Stimulated activated CD4-positive, alpha-beta T cell treated with anti-CD3 and anti-CD28 coated beads, Interleukin-4, amount 100 ng/mL, for 1 hour (primary cell): ENCODE measurements around the gene BMPR1A.

ENCODE experiments used
- DNase-seq: peaks from one replicate; pipeline ENCODE4 v3.0.0-alpha.2; 2020

BMPR1A gene

DNA sequence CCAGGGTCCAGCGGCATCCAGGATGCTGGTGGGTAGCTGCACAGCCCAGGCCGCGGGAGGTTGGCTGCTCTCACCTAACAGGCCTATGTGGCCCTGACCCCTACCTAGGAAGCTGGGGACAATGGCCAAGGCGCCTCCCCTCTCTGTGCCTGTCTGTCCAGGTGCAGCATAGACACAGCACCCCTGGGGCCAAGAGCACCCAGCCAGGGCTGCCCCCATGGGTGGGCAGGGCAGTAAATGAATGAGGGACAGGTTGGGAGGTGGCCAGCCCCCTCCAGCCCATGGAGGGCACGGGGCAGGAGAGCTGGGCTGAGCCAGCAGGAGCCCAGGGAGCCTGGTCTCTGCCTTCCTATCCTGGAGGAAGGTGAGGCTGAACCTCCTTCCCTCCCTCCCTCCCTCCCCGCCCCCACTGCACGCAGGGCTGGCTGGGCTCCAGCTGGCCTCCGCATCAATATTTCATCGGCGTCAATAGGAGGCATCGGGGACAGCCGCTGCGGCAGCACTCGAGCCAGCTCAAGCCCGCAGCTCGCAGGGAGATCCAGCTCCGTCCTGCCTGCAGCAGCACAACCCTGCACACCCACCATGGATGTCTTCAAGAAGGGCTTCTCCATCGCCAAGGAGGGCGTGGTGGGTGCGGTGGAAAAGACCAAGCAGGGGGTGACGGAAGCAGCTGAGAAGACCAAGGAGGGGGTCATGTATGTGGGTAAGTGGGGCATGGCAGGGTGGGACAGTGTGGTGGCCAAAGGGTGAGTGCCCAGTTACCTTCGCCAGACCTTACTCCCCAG lies 201.9 kb downstream of the BMPR1A start, which contains the start of gene SNCG:
Gene SNCG, plus strand, starts transcription at position 484 of the 785 bp plus-strand sequence. Its CDS starts 99 bp downstream, at position 583.
- DNase-seq, result no peak

DNA sequence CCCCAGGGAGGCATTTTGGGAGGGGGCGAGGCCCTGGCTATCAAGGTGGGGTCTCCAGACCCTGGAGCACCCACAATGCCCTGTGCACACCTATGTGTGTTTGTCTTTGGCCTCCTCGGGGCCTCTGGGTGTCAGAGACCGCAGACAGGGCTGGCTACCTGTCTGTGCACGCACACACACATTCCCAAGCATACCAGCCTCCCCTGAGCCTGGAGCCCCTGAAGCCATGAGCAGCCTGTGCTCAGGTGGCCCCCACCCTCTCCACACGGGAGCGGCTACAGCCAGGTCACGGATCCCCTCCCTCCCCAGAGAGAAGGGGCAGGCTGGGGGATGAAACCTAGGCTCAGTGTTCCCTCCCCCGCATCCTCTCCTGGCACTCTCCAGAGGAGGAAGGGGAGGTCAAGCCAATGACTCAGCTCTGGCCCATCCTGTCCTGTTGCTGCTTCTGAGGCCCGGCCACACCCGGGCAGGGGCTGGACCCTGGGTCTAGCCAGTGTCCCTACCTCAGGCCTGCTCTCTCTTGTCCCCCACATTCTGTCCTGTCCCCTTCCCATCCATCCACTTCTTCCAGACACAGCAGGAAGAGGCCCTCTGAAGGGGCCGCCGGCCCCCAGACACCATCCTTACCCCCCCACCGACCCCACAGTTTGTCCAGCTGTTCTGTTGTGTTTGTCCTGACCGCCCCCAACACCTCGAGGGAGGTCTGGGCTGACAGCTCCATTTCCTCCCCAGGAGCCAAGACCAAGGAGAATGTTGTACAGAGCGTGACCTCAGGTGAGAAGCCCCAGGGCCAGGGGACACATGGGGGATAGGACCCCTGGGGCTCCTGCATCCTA lies 202.7 kb downstream of the BMPR1A start:
- no peak for DNase-seq

DNA sequence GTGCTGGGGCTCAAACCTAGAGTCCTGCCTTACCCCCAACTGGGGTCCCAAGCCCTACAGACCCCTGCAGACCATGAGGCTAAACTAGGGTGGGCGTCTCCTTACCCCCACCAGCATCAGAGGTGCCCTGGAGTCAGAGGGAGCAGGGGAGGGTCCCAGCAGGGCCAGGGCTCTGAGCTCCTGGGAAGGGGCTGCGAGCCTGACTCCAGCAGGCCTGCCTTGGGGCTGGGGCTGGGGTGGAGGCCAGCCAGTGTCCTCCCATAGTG lies 203.3 kb downstream of the BMPR1A start:
- DNase-seq, result no peak

DNA sequence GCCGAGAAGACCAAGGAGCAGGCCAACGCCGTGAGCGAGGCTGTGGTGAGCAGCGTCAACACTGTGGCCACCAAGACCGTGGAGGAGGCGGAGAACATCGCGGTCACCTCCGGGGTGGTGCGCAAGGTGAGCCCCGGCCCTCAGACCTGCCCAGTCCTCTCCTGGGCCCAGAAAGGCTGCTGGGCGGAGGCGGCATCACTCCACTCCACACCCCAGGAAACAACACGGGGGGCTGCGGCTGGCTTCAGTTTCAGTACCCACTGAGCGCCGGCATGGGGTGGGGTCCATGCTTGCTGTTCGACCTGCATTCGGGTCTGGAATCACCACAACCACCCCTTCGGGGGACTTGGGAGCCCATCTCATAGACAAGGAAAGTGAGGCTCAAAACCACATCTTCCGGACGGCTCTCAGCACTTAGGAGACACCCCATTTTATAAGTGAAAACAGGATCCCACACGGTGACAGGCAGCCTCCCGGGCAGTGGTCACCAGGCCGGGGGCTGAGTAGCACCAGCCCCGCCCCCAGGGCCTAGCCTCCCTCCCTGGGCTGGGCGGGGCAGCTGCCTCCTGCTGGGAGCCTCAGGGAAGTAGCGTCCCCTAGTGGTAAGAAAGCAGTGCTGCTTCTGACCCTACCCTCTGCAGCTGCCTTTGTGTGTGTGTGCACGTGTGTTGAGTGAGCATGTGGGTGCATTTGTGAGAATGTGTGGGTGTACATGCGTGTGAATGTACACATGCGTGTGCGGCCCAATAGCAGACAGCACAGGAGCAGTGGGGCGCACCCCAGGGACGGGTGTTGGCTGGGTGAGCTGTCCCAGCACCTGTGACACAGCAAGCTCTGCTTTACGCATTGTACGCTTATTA lies 203.8 kb downstream of the BMPR1A start:
- DNase-seq, result no peak

DNA sequence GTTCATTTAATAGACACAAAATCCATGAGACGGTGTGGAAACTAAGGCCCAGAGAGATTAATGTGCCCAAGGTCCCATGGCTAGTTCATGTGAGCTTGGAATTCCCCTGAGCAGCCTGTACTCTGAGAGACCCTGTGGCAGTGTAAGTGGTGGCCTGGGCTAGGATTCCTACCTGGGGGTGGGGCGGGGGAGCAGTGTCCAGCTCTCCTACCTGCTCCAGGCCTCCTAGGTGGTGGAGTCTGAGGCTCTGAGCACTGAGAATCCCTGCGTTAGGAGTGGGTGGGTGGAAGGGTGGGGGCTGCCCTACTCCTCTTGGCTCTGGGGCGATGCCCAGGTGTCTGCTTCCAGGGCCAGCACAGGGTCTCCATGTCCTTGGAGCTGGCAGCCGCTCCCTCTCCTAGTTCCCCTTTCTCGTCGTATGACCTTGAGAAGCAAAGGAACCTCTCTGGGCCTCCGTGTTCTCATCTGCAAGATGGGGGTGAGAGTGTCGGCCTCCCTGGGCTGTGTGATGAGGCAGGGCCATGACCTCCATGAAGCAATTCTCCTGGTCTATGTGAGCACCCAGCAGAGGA lies 204.5 kb downstream of the BMPR1A start:
- DNase-seq, result no peak

DNA sequence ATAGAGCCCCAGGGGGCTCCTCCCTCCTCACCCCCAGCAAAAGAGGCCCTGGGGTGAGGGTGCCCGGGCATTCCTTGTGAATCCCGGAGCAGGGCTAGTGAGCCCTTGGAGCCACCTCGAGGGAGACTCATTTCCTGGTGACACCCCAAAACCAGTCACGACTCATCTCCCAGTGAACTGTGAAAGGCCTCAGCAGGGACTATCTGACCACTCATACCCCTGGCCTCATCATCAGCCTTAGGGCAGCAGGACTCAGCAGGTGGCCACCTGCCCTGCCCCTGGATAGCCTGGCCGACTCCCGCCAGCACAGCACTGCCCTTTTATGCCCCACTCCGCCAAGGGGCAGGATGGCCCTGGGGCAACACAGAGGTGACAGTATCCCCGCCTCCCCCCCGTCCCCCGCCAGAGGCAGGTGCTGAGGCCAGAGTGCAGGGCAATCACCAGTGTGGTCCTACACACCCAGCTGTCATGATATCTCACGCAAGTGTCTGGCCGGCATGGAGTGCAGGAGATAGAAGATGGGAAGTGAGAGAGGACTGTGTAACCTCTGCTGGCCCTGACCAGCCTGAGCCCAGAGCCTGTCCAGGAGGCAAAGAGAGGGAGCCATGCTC lies 205.2 kb downstream of the BMPR1A start:
- no peak for DNase-seq

DNA sequence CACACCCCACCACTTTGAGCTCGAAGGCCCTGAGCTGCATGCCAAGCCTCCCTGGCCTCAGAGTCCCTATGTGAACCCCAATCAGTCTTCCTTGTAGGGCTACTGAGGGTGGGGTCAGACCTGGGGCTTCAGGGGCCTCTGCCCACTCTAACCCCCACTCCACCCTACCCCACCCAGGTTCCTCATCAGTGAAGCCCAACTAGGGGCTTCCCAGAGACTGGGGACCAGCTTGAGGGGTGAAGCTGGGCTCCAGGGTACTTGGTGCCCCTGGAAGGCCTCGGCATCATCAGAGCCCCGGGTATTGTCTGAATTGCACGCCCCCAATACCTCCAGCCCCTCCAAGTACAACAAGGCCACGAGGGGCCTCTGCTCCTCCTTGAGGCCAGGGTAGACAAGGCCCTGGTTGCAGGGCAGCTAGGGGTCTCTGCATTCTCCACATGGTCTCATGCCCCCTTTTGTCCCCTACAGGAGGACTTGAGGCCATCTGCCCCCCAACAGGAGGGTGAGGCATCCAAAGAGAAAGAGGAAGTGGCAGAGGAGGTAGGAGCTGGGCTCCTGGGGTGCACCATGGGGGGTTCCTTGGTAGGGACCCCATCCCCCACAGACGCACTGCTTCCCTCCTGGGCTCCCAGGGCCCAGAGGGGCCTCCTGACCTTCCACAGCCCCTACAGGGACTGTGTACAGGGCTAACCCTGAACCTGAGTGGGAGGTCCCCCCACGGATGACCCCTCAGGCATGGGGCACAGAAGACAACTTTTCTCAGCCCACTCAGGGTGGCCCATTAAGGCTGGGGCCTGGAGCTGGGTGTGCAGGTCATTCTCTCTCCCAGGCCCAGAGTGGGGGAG lies 205.9 kb downstream of the BMPR1A start:
- no peak for DNase-seq

DNA sequence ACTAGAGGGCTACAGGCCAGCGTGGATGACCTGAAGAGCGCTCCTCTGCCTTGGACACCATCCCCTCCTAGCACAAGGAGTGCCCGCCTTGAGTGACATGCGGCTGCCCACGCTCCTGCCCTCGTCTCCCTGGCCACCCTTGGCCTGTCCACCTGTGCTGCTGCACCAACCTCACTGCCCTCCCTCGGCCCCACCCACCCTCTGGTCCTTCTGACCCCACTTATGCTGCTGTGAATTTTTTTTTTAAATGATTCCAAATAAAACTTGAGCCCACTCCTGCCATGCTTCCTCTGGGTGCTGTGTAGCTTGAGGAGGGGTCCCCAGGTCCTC lies 206.5 kb downstream of the BMPR1A start:
- DNase-seq, result no peak

DNA sequence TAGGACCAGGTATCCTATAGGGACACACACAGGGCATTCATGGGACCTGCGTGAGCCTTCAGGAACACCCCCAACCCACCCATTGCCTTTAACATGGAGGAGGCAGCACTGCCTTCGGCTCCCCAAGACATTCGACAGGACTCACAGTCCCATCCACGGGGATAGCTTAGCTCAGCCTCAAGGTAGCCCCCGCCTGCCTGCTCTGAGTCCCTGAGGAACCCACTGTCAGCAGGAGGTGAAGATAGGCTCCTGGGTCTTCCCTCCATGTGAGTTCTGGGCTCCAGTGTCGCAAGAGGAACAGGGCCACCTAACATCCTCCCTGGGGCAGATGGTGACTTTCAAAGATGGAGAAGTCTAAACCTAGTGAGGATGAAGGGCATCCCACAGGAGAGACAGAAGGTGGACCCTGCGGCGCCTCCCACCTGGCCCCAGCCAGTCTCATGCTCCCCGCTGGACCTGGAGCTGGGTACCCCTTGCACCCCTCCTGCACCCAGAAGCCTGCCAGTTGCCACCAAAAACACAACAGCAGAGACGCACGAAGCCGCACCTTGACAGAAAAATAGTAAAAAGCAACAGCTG lies 207.0 kb downstream of the BMPR1A start:
- no peak for DNase-seq

DNA sequence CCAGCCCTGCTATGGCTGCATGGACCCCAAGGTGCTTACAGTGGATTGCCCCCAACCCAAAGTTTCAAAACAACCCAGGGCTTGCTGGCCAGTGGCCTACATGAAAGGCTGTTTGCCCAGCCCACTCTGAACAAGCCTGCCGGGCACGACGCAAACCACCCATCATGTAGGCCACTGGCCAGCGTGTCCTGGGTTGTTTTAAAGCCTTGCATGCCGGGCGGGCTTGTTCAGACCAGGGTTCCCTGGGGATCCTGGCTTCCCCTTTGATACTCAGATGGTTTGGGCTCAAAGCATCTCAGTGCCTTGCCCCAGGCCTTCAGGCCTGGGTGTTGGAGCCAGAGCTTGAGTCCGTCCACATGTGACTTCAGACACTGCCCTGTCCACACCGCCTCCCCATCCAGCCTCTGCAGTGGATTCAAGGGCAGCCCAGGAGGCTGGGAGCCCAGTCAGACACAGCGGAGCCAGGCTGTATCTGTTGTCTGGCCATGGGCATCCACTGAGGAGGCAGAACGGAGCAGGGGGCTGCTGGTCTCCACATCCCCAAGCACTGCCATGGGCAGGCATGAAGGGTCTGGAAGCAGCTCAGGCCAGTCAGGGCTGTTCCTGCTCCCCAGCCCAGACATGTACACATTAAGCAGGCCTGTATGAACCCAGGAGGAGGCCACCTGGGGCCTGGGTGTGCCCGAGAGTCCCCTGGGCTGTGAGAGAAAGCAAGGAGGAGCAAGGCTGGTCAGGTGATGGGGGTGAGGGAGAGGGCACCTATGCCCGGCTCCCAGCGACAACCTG lies 207.8 kb downstream of the BMPR1A start:
- no peak for DNase-seq

DNA sequence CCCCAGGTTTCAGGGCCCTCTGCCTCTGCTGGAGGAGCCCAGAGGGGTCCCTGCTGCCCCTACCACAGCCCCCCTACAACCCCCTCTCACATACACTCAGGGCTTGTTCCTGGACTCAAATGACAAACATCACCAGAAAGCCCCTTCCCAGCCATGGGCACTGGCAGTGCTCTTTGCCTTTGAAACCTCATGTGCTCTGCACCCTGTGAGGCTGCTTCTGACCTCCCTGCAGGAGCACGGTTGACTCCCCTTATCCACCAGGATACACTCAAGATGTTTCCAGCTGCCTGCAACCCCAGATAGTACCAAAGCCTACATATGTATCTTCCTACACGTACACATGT lies 208.4 kb downstream of the BMPR1A start:
- no peak for DNase-seq

DNA sequence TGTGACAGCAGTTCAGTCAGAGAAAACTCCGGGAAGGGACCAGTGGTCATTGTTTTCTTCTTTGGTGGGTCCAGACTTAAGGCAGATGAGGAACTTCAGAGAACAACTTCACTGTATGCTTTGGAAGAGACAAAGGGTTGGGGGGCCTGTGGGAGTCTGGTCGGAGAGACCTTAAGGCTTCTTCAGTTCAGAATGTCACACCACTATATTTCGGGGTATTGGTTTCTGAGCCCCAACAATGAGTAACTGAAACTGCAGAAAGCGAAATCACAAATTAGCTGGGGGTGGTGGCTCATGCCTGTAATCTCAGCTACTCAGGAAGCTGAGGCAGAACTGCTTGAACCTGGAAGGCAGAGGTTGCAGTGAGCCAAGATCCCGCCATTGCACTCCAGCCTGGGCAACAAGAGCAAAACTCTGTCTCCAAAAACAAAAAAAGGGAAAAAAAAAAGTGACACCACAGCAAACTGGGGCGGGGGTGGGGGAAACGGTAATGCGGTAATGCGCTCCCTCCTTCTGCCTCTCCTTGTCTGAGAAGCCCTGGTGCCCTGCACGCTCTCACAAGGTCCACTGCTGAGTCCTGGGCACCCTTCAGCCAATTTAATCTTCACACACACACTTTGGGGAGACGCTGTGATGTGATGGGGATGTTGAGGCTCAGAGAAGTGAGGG lies 209.7 kb downstream of the BMPR1A start:
- no peak for DNase-seq

DNA sequence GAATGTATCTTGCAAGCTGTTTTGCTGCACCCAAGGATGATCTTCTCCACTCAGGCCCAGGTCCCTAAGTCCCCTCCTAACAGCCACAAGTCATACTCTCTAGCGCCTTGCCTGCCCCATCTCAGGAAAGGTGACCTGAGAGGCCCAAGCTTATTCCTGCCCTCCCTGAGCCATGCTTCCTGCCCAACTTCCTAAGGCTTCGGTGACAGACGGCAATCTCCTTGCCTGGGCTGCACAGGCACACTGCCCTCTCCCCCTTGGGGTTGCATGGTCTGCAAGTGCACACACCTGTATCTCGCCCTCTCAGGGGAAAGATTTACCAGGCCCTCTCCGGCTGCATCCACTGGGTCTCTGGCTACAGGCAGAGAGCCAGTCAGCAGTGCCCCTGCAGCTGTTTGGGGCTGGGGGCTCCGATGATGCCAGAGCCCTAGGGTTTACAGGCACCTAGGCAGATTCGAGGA lies 211.1 kb downstream of the BMPR1A start:
- DNase-seq, result no peak

DNA sequence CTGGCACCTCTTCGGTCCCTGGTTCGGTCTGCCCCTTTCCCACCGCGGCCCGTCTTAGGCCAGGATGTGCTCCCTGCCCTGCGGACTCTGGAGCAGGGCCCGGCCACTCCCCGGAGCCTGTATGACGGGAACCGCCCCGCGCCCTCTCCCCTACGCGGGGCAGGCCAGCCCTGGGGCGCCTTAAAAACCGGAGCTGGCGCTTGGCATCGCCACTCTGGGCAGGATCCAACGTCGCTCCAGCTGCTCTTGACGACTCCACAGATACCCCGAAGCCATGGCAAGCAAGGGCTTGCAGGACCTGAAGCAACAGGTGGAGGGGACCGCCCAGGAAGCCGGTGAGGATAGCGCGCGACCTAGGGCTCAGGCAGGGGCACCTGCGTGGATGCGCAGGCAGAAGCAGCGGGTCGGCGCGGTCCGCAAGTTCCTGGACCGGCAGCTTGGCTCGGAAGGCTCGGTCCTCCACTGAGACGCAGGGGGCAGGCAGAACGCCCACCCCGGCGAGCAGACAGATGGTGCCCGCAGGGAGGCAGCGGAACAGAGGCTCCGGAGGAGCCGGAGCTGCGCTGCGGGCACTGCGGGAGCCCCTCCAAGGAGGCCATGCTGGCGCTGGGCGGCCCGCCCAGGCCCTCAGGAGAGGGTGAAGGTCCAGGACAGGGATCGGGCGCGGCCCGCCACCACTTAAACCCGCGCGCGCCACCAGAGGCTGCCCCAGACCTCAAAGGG lies 212.0 kb downstream of the BMPR1A start, which contains the start of gene ADIRF:
Gene ADIRF, plus strand, starts transcription at position 212 of the 723 bp plus-strand sequence. Its CDS starts 63 bp downstream, at position 275.
- DNase-seq, result peak; percentile 26

DNA sequence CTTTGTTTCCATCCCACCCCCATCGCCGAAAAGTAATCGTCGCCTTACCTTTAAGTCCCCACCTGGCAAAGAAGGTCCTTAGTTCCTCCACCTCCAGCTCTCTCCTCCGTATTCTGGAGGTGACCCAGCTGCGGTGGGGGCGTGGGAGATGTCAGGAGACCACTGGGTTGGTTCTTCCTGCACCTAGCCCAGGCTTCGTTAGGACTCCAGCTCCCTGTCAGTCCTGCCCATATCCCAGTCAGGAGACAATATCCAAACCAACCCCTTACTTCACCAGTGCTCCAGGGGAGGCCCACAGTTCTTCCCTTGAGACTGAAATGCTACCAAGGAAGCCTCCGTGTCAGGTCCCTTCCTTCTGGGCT lies 212.6 kb downstream of the BMPR1A start:
- no peak for DNase-seq

DNA sequence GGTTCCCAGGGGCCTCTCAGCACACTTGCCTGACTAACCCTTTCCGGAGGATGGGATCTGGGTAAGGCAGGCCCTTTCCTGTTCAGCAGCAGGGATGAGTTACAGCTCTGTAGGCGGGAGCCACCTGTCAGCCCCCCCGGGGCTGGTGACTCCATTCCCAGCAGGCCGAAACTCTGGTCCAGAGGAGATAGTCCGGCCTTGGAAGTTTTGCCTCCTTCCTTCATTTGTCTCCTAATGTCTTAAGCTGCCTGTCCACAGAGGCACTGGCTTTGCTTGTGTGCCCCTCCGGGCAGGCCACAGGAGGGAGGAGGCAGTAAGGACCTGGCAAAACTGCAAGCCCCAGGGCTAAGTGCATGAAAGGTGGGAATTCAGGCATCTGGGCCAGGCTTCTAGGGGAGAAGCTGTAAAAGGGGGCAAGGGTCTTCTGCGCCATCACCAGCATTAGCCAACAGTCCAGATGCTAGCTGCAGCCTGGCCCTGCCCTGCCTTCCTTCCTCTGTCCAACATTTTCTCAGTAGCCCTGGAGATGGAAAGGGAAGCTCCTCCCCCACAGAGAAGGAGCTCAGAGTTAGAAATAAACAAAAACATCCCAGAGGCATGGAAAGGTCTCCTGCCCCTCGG lies 213.1 kb downstream of the BMPR1A start:
- DNase-seq, result no peak

DNA sequence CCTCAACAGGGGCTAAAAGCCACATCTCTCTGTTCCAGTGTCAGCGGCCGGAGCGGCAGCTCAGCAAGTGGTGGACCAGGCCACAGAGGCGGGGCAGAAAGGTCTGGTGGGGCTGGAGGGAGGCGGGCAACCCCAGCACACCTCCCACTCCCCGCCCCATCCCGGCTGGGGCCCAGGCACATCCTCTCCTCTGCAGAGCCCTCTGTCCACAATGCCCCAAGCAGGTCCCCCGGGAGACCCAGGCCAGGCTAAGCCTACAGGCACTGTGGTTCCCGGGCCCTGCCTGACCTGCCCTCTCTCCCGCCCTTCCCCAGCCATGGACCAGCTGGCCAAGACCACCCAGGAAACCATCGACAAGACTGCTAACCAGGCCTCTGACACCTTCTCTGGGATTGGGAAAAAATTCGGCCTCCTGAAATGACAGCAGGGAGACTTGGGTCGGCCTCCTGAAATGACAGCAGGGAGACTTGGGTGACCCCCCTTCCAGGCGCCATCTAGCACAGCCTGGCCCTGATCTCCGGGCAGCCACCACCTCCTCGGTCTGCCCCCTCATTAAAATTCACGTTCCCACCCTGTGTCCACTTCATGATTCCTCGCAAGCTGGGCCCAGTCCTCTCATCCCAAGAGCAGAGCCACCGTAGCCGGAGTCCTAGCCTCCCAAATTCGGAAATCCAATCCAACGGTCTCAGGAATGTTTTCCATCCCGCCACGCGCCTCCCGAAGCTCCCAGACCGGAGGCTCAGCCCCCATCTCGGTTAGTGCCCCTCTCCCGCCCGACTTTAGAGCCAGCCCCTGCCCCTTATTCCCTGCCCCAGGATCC lies 214.0 kb downstream of the BMPR1A start:
- DNase-seq, result no peak

DNA sequence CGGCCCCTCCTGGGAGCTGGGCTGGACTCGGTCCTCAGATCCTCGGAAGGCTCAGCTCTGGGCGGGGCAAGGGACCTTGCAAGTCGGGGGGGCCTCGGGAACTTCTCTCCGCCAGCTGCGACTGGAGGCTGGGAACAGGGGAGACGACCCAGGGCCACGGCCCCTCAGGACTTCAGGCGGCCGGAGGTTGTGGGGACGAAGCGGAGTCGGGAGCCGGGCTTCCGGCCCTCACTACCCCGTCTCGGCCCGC lies 214.5 kb downstream of the BMPR1A start:
- no peak for DNase-seq
